PFSK-1 (cell line): ENCODE data around the gene G6PC3.

ENCODE experiments used
- FOXP2 ChIP-seq: optimal IDR thresholded peaks from 2 replicates; pipeline ENCODE3; 2011; ENCODE audit warnings: borderline replicate concordance, control low read depth, inconsistent platforms; ENCODE audit not compliant: insufficient read depth; ENCODE audit errors: extremely low read length, extremely low read depth
- POLR2AphosphoS5 ChIP-seq: IDR thresholded peaks from 2 replicates; pipeline ENCODE4 v1.6.1; 2012; ENCODE audit warnings: low read depth, mild to moderate bottlenecking, control low read depth, low read length, moderate library complexity
- REST ChIP-seq, 2 experiments: IDR thresholded peaks; 2 replicates each; pipeline versions ENCODE4 v1.6.1 to v1.8.0; 2011 to 2012; ENCODE audit warnings: low read depth in 2 of 2, low read length in 2 of 2, control low read depth in 1 of 2, inconsistent platforms in 1 of 2, mild to moderate bottlenecking in 1 of 2, moderate library complexity in 1 of 2; ENCODE audit not compliant: insufficient read depth in 1 of 2
- SIN3A ChIP-seq: IDR thresholded peaks from 2 replicates; pipeline ENCODE4 v1.6.1; 2012; ENCODE audit warnings: mild to moderate bottlenecking, low read length, moderate library complexity, borderline replicate concordance; ENCODE audit not compliant: insufficient read depth
- TAF1 ChIP-seq: IDR thresholded peaks from 2 replicates; pipeline ENCODE4 v1.6.1; 2012; ENCODE audit warnings: low read length, control low read depth, borderline replicate concordance; ENCODE audit not compliant: insufficient read depth

DNA sequence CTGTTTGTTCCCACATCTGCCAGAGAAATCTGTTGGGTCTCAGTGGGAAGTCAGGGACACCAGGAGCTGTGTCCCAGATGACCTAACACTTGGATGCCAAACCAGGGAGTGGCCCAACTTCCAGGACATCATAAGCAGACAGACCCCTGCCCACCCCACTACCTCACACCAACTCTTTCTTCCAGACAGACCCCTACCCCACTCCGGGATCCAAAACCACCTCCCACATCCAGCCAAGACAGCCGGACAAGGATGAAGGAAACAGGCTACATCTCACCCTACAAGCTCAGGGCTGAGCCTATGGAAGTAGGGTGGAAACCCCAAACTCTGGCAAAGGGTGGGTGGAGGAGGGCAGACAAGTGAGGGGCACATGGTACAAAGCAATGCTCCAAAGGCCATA lies 49.3 kb downstream of the G6PC3 start:
- no peak for TF ChIP-seq POLR2AphosphoS5
- no peak for TF ChIP-seq REST (IDR thresholded peaks at IDR 0.05; ENCODE audit: insufficient read depth in 1 of 2, low read depth in 2 of 2, low read length in 2 of 2)
- no peak for TF ChIP-seq SIN3A
- TF ChIP-seq TAF1 = no peak
- no peak for TF ChIP-seq FOXP2
